ENCODE measurements around the gene SPPL3. TPM values are rescaled to one million over a fixed set of nuclear protein-coding genes. Genes with fewer than 3 reads are reported as not detected.

SPPL3 gene
- polyA plus RNA-seq, 1 experiment: 22.1 TPM

DNA sequence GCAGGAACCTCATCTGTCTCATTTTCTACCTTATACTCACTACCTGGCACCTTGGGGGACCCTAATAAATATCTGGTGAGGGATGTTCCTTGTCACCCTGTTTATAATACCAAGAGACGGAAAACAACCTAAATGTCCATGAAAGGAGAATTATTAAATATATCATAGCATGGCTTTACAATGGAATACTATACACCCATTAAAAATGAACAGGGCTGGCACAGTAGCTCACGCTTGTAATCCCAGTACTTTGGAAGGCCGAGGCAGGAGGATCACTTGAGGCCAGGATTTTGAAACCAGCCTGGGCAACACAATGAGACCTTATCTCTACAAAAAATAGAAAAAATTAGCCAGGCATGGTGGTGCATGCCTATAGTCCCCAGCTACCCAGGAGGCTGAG lies 34.3 kb upstream of the SPPL3 start:
- no peak for DNase-seq (ENCODE audit: low read depth, low spot score)
- TF ChIP-seq, protein P1, sequence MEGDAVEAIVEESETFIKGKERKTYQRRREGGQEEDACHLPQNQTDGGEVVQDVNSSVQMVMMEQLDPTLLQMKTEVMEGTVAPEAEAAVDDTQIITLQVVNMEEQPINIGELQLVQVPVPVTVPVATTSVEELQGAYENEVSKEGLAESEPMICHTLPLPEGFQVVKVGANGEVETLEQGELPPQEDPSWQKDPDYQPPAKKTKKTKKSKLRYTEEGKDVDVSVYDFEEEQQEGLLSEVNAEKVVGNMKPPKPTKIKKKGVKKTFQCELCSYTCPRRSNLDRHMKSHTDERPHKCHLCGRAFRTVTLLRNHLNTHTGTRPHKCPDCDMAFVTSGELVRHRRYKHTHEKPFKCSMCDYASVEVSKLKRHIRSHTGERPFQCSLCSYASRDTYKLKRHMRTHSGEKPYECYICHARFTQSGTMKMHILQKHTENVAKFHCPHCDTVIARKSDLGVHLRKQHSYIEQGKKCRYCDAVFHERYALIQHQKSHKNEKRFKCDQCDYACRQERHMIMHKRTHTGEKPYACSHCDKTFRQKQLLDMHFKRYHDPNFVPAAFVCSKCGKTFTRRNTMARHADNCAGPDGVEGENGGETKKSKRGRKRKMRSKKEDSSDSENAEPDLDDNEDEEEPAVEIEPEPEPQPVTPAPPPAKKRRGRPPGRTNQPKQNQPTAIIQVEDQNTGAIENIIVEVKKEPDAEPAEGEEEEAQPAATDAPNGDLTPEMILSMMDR (IDR thresholded peaks at IDR 0.05; ENCODE audit: low read depth, low read length): no peak
- no peak overlapping the region for H3K27ac ChIP-seq (ENCODE audit: low read depth, low read length)
- no peak overlapping the region for H3K4me3 ChIP-seq (ENCODE audit: low read depth, low read length)
- no peaks in the 10 kb centered on the region for H3K9me3 ChIP-seq (ENCODE audit: control insufficient read depth, insufficient read depth, low read length)
- CTCF ChIA-PET: interaction anchor here (0.9 to 2.3 kb wide), 3 partner anchors 33 to 292 kb away, joined by 3 to 10 read pairs (median 8); no protein-coding TSS in a partner anchor
- peaks cover 3% of the 10 kb centered on the region for H3K27me3 ChIP-seq (ENCODE audit: control insufficient read depth, insufficient read depth, low read length)
- POLR2A ChIA-PET: no interaction called here

DNA sequence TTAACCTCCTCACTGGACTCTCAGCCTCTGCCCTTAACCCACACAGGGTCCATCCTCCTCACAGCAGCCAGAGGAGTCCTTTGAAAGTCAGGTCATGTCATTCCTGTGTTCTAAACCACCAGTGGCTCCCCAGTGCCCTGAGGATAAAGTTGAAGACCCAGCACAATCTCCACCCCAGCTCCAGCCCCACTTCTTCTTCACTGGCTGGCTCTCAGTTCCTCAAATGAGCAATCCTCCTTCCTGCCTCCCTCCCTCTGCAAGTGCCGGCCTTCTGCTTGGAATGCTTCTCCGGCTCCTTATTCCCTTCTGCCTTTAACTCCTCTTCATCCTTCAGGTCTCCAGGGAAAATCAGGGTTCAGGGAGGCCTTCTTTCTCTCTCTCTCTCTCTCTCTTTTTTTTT lies 32.0 kb upstream of the SPPL3 start:
- H3K27me3 ChIP-seq (ENCODE audit: control insufficient read depth, insufficient read depth, low read length): peaks cover 3% of the 10 kb centered on the region
- TF ChIP-seq, protein P1 (IDR thresholded peaks at IDR 0.05; ENCODE audit: low read depth, low read length): no peak
- DNase-seq (ENCODE audit: low read depth, low spot score): no peak
- no peak overlapping the region for H3K27ac ChIP-seq (ENCODE audit: low read depth, low read length)
- ChIA-PET POLR2A (interaction anchor here (0.7 kb wide), 1 partner anchor 32 kb away, joined by 7 read pairs; no protein-coding TSS in a partner anchor), CTCF (no interaction called here)
- H3K9me3 ChIP-seq (ENCODE audit: control insufficient read depth, insufficient read depth, low read length): no peaks in the 10 kb centered on the region
- no peak overlapping the region for H3K4me3 ChIP-seq (ENCODE audit: low read depth, low read length)

DNA sequence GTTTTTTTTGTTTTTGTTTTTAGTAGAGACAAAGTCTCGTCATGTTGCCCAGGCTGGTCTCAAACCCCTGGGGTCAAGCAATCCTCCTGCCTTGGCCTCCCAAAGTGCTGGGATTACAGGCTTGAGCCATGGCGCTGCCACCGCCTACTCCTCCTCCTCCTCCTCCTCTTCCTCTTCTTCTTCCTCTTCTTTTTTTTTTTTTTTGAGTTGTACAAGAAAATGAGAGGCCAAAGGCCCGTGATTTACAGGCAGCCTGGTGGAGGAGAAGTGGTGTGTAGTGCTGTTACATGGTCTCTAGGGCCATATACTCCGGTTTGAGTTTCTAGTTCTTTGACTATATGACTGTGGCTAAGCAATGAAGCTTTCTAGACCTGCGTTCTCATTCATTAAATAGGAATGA lies 29.6 kb upstream of the SPPL3 start:
- Histone ChIP-seq H3K4me3 (ENCODE audit: low read depth, low read length) (no peak overlapping the region), H3K27me3 (ENCODE audit: control insufficient read depth, insufficient read depth, low read length) (peaks cover 3% of the 10 kb centered on the region), H3K9me3 (ENCODE audit: control insufficient read depth, insufficient read depth, low read length) (no peaks in the 10 kb centered on the region), H3K27ac (ENCODE audit: low read depth, low read length) (no peak overlapping the region)
- POLR2A ChIA-PET: no interaction called here
- CTCF ChIA-PET: interaction anchor here (1.0 kb wide), 1 partner anchor 350 kb away, joined by 3 read pairs; no protein-coding TSS in a partner anchor
- TF ChIP-seq, protein P1 (IDR thresholded peaks at IDR 0.05; ENCODE audit: low read depth, low read length): no peak
- DNase-seq (ENCODE audit: low read depth, low spot score): no peak

DNA sequence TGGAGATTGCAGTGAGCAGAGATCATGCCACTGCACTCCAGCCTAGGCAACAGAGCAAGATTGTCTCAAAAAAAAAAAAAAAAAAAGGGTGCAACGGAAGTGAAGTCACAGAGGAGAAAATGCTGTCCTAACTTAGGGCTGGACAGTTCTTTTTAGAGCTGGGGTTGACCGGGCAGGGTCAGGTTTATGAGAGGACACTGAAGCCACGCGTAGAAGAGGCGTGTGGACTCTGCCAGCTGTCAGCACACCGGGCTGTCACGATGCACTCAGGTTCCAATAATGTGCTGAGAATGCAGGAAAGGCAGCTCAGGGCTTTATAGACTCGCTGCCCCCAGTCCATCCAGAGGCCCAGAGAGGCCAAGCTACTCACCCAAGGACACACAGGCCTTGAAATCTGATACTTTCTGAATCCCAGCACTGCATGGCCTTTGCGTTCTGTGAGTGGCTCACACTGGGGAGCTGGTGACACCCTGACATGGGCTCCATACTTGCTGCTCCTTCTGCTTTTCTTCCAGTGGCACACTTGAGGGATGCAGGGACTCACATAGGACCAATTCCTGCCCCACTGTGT lies 28.9 kb upstream of the SPPL3 start:
- CTCF ChIA-PET: interaction anchor here (0.6 to 1.0 kb wide), 2 partner anchors 38 to 349 kb away, joined by 3 read pairs; no protein-coding TSS in a partner anchor
- Histone ChIP-seq H3K27me3 (ENCODE audit: control insufficient read depth, insufficient read depth, low read length) (peaks cover 3% of the 10 kb centered on the region), H3K27ac (ENCODE audit: low read depth, low read length) (no peak overlapping the region), H3K4me3 (ENCODE audit: low read depth, low read length) (no peak overlapping the region), H3K9me3 (ENCODE audit: control insufficient read depth, insufficient read depth, low read length) (no peaks in the 10 kb centered on the region)
- TF ChIP-seq, protein P1 (IDR thresholded peaks at IDR 0.05; ENCODE audit: low read depth, low read length): no peak
- DNase-seq (ENCODE audit: low read depth, low spot score): no peak
- POLR2A ChIA-PET: interaction anchor here (0.7 kb wide), 1 partner anchor 12 kb away, joined by 11 read pairs; no protein-coding TSS in a partner anchor

DNA sequence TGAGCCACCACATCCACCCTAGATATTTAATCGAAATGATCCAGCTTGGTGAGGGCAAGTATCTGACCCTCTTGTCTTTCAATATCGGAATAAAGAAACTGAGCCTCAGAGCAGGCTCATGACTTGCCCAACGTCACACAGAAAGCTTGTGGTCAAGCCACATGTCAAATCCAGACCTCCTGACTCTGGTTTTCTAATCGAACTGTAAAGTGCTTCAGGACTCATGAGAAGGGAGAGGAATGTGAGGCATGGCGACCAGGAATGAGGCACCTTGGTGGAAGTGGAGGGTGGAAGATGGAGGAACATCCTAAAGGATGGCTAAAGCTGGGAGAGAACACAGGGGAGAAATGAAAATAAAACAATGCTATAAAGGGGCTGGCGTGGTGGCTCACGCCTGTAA lies 27.9 kb upstream of the SPPL3 start:
- Histone ChIP-seq H3K27me3 (ENCODE audit: control insufficient read depth, insufficient read depth, low read length) (peaks cover 2% of the 10 kb centered on the region), H3K9me3 (ENCODE audit: control insufficient read depth, insufficient read depth, low read length) (no peaks in the 10 kb centered on the region), H3K4me3 (ENCODE audit: low read depth, low read length) (no peak overlapping the region), H3K27ac (ENCODE audit: low read depth, low read length) (no peak overlapping the region)
- TF ChIP-seq, protein P1 (IDR thresholded peaks at IDR 0.05; ENCODE audit: low read depth, low read length): no peak
- ChIA-PET CTCF (interaction anchor here (1.3 kb wide), 1 partner anchor 12 kb away, joined by 3 read pairs; no protein-coding TSS in a partner anchor), POLR2A (interaction anchor here (0.6 to 0.7 kb wide), 2 partner anchors 13 to 17 kb away, joined by 3 to 11 read pairs; no protein-coding TSS in a partner anchor)
- no peak for DNase-seq (ENCODE audit: low read depth, low spot score)
